Testis (tissue), 2 donors: ENCODE results near the gene ZNF79.

ENCODE experiments used
- POLR2A ChIP-seq: fragments of 450-650 bp; IDR thresholded peaks from one replicate; pipeline ENCODE4 v1.6.1; 2017; ENCODE audit warnings: antibody characterized with exemption, mild to moderate bottlenecking, moderate library complexity
- TF ChIP-seq, protein P1 (sequence below), 3 experiments: fragments of 450-650 bp in 2 of 3; fragments of 200-600 bp in 1 of 3; sonication (generic) in 1 of 3; IDR thresholded peaks; one replicate each; pipeline ENCODE4 v1.5.1; 2016 to 2019; ENCODE audit warnings: antibody characterized with exemption in 3 of 3, mild to moderate bottlenecking in 2 of 3, moderate library complexity in 1 of 3

DNA sequence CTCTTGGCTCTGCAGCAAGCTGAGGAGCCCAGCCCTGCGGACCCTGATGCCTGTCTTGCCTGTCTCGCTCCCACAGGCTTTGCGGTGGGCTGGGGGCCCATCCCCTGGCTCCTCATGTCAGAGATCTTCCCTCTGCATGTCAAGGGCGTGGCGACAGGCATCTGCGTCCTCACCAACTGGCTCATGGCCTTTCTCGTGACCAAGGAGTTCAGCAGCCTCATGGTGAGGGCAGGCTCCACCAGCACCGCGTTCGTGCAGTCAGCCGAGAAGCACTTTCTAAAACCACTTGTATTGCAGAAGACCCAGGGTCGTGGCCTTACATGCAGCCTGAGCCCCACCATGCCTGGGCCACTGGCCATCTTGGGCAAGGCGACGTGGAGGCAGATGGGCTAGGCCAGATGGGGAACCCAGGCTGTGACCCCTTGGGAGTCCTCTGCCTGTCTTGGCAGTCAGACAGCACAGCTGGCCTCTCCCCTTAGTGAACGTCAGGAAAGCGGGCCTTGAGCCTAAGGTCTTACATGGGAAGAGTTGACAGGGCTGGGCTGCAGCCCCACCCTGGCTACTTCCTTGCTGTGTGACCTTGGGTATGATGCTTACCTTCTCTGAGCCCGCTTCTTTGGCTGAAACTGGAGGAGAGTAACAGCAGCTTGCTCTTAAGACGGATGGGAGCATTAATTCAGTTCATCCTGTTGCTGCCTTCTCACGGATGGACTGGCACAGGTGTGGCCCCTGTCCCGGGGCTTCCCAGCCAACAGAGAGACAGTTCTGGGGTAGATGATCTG, 18.6 kb upstream of the ZNF79 start:
- TF ChIP-seq, protein P1, sequence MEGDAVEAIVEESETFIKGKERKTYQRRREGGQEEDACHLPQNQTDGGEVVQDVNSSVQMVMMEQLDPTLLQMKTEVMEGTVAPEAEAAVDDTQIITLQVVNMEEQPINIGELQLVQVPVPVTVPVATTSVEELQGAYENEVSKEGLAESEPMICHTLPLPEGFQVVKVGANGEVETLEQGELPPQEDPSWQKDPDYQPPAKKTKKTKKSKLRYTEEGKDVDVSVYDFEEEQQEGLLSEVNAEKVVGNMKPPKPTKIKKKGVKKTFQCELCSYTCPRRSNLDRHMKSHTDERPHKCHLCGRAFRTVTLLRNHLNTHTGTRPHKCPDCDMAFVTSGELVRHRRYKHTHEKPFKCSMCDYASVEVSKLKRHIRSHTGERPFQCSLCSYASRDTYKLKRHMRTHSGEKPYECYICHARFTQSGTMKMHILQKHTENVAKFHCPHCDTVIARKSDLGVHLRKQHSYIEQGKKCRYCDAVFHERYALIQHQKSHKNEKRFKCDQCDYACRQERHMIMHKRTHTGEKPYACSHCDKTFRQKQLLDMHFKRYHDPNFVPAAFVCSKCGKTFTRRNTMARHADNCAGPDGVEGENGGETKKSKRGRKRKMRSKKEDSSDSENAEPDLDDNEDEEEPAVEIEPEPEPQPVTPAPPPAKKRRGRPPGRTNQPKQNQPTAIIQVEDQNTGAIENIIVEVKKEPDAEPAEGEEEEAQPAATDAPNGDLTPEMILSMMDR (IDR thresholded peaks at IDR 0.05) = no peak
- TF ChIP-seq POLR2A = no peak
